ENCODE results near the gene MTMR10. TPM values are rescaled to one million over a fixed set of nuclear protein-coding genes. Genes with fewer than 3 reads are reported as not detected.

The MTMR10 gene
- total RNA-seq, 1 experiment from 2014 or later, result 19.5 TPM

DNA sequence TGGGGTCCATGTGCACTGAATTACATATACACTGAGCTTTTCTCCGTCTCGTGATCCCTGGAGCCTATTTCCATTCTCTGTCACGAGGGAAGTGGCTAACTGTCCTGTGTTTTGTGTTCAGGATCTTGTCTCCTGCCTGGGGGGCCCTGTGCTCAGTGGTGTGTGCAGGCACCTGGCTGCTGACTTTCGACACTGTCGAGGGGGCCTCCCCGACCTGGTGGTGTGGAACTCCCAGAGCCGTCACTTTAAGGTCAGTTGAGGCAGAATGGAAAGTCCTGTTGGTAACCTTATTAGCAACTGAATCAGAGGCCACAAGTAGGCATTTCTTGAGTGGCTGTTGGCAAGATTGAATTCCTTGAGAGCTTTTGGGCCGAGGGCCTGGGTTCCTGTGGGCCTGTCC, 61.0 kb downstream of the MTMR10 start:
- TF ChIP-seq, protein P1, sequence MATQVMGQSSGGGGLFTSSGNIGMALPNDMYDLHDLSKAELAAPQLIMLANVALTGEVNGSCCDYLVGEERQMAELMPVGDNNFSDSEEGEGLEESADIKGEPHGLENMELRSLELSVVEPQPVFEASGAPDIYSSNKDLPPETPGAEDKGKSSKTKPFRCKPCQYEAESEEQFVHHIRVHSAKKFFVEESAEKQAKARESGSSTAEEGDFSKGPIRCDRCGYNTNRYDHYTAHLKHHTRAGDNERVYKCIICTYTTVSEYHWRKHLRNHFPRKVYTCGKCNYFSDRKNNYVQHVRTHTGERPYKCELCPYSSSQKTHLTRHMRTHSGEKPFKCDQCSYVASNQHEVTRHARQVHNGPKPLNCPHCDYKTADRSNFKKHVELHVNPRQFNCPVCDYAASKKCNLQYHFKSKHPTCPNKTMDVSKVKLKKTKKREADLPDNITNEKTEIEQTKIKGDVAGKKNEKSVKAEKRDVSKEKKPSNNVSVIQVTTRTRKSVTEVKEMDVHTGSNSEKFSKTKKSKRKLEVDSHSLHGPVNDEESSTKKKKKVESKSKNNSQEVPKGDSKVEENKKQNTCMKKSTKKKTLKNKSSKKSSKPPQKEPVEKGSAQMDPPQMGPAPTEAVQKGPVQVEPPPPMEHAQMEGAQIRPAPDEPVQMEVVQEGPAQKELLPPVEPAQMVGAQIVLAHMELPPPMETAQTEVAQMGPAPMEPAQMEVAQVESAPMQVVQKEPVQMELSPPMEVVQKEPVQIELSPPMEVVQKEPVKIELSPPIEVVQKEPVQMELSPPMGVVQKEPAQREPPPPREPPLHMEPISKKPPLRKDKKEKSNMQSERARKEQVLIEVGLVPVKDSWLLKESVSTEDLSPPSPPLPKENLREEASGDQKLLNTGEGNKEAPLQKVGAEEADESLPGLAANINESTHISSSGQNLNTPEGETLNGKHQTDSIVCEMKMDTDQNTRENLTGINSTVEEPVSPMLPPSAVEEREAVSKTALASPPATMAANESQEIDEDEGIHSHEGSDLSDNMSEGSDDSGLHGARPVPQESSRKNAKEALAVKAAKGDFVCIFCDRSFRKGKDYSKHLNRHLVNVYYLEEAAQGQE (IDR thresholded peaks at IDR 0.05; ENCODE audit: insufficient read depth in 1 of 2, low read depth in 2 of 2, low read length in 1 of 2), result no peak
- no peak for TF ChIP-seq SIN3A (IDR thresholded peaks at IDR 0.05; ENCODE audit: borderline replicate concordance, insufficient read depth, low read depth, low read length)
- TF ChIP-seq POLR2AphosphoS5 (IDR thresholded peaks at IDR 0.05; ENCODE audit: low read depth, low read length), result no peak
- no peak for TF ChIP-seq TCF7L2 (IDR thresholded peaks at IDR 0.05; ENCODE audit: low read depth, low read length)
- TF ChIP-seq, protein P2, sequence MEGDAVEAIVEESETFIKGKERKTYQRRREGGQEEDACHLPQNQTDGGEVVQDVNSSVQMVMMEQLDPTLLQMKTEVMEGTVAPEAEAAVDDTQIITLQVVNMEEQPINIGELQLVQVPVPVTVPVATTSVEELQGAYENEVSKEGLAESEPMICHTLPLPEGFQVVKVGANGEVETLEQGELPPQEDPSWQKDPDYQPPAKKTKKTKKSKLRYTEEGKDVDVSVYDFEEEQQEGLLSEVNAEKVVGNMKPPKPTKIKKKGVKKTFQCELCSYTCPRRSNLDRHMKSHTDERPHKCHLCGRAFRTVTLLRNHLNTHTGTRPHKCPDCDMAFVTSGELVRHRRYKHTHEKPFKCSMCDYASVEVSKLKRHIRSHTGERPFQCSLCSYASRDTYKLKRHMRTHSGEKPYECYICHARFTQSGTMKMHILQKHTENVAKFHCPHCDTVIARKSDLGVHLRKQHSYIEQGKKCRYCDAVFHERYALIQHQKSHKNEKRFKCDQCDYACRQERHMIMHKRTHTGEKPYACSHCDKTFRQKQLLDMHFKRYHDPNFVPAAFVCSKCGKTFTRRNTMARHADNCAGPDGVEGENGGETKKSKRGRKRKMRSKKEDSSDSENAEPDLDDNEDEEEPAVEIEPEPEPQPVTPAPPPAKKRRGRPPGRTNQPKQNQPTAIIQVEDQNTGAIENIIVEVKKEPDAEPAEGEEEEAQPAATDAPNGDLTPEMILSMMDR (IDR thresholded peaks at IDR 0.05), result no peak
- DNase-seq (ENCODE audit: low read depth, low spot score) (no peak), ATAC-seq (no peak)
- H3K36me3 ChIP-seq (ENCODE audit: control insufficient read depth, insufficient read depth, low read length), result no peaks in the 10 kb centered on the region
- no TSS peak for BruUV-seq (replicated peaks)
- intact Hi-C loops (cut with micrococcal nuclease; ENCODE audit: unreplicated experiment) (no loop called here), in situ Hi-C loops (cut with HindIII; ENCODE audit: low pct_unique_long_range_greater_than_20kb, low sequenced_read_pairs) (no loop called here)
- no peaks in the 10 kb centered on the region for H3K9me3 ChIP-seq (ENCODE audit: control insufficient read depth, insufficient read depth, low read depth, low read length)
- ChIA-PET CTCF (no interaction called here), POLR2A (no interaction called here)
- H3K27ac ChIP-seq (ENCODE audit: low read length), result no peak overlapping the region
- H3K27me3 ChIP-seq (ENCODE audit: control insufficient read depth, insufficient read depth, low read length), result no peaks in the 10 kb centered on the region
- no peaks in the 10 kb centered on the region for H3K4me1 ChIP-seq (ENCODE audit: control insufficient read depth, insufficient read depth, low read length)
- no peak overlapping the region for H3K4me3 ChIP-seq (ENCODE audit: low read depth in 2 of 2, low read length in 2 of 2)

DNA sequence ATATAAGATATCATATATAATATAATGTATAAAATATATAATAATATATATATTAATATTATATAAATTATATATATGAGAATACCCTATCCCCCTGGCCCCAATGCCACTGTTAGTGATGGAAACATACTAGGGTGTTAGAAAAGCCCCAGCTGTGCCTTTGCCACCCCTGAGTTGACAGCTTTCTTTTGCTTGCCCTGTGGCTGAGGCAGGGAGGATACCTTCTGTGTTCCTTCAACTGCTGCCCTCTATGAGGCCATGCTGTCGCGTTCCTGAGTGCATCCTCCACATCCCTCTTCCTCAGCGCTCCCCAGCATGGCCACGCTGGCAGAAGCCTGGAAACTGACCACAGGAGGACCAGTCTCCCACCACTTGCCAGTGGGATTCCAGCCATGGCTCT, 61.4 kb downstream of the MTMR10 start:
- in situ Hi-C loops (cut with HindIII; ENCODE audit: low pct_unique_long_range_greater_than_20kb, low sequenced_read_pairs), result no loop called here
- CTCF ChIA-PET, result no interaction called here
- Histone ChIP-seq H3K27ac (ENCODE audit: low read length) (no peak overlapping the region), H3K27me3 (ENCODE audit: control insufficient read depth, insufficient read depth, low read length) (no peaks in the 10 kb centered on the region), H3K4me1 (ENCODE audit: control insufficient read depth, insufficient read depth, low read length) (no peaks in the 10 kb centered on the region), H3K36me3 (ENCODE audit: control insufficient read depth, insufficient read depth, low read length) (no peaks in the 10 kb centered on the region), H3K9me3 (ENCODE audit: control insufficient read depth, insufficient read depth, low read depth, low read length) (no peaks in the 10 kb centered on the region), H3K4me3 (ENCODE audit: low read depth in 2 of 2, low read length in 2 of 2) (no peak overlapping the region)
- TF ChIP-seq, protein P2 (IDR thresholded peaks at IDR 0.05), result no peak
- no peak for TF ChIP-seq TCF7L2 (IDR thresholded peaks at IDR 0.05; ENCODE audit: low read depth, low read length)
- TF ChIP-seq POLR2AphosphoS5 (IDR thresholded peaks at IDR 0.05; ENCODE audit: low read depth, low read length), result no peak
- no peak for TF ChIP-seq SIN3A (IDR thresholded peaks at IDR 0.05; ENCODE audit: borderline replicate concordance, insufficient read depth, low read depth, low read length)
- TF ChIP-seq, protein P1 (IDR thresholded peaks at IDR 0.05; ENCODE audit: insufficient read depth in 1 of 2, low read depth in 2 of 2, low read length in 1 of 2), result no peak
- POLR2A ChIA-PET, result no interaction called here
- ATAC-seq (no peak), DNase-seq (ENCODE audit: low read depth, low spot score) (no peak)
- no TSS peak for BruUV-seq (replicated peaks)
- intact Hi-C loops (cut with micrococcal nuclease; ENCODE audit: unreplicated experiment), result no loop called here

Data from Panc1 (cell line).